ENCODE results near the gene SELE. TPM values are rescaled to one million over a fixed set of nuclear protein-coding genes. Genes with fewer than 3 reads are reported as not detected.

Gene SELE
- 2.6 and 3.0 TPM in 2 replicates for total RNA-seq

GRCh38 chr1:169733924-169734323, at the start of gene SELE:
Gene SELE, minus strand, starts transcription at chr1:169734079. Its CDS starts 467 bp downstream, at chr1:169733612.

GRCh38 chr1:169711469-169712308, 22.2 kb downstream of the SELE start, which contains the start of gene SELL:
Gene SELL, minus strand, starts transcription at chr1:169711620. Its CDS starts 122 bp downstream, at chr1:169711498.

Other genes starting within 250 kb of the SELE start
- 6.1 and 6.2 TPM in 2 replicates for gene SLC19A2, start 248.1 kb downstream of the SELE start, total RNA-seq
- not detected in 2 replicates for gene F5, start 147.6 kb downstream of the SELE start, total RNA-seq
- 0.49 and 0.67 TPM in 2 replicates for gene SELP, start 104.0 kb downstream of the SELE start, total RNA-seq
- 0.05 and 4.3 TPM in 2 replicates for gene SELL, start 22.5 kb downstream of the SELE start, total RNA-seq
- gene METTL18, start 60.8 kb upstream of the SELE start, total RNA-seq = 7.9 and 9.4 TPM in 2 replicates
- gene SCYL3, start 159.8 kb upstream of the SELE start, total RNA-seq = 2.7 and 3.1 TPM in 2 replicates

Data from mammary microvascular endothelial cell (primary cell).